NK-92 (cell line): ENCODE results near the gene BANF2.
"Not testable (repeated sequence)": the region's sequence is repeated elsewhere in the genome, so short reads cannot be mapped to it uniquely, and the experiment has no call there.

ENCODE experiments used
- DNase-seq: peaks from one replicate; lab custom pipeline; 2025; ENCODE audit not compliant: unreplicated experiment; lab: John Stamatoyannopoulos, UW

The BANF2 gene

GRCh38 chr20:17761604-17762003, 61.8 kb downstream of the BANF2 start:
- DNase-seq: no peak

- DNase-seq: no peak
These were observed 62.6 kb downstream of the BANF2 start for GRCh38 chr20:17762243-17762872.

- DNase-seq: no peak
These were observed 63.2 kb downstream of the BANF2 start for GRCh38 chr20:17762873-17763557.

- no peak for DNase-seq
These were observed 65.3 kb downstream of the BANF2 start for GRCh38 chr20:17765017-17765416.

GRCh38 chr20:17765584-17765983, 65.8 kb downstream of the BANF2 start:
- no peak for DNase-seq

GRCh38 chr20:17766226-17766625, 66.5 kb downstream of the BANF2 start:
- DNase-seq: no peak

GRCh38 chr20:17767624-17768023, 67.9 kb downstream of the BANF2 start:
- DNase-seq: no peak

- DNase-seq: no peak
These were observed 68.5 kb downstream of the BANF2 start for GRCh38 chr20:17768271-17768670.

- not testable (repeated sequence) for DNase-seq
These were observed 70.0 kb downstream of the BANF2 start for GRCh38 chr20:17769716-17770115.

- DNase-seq: no peak
These were observed 71.6 kb downstream of the BANF2 start for GRCh38 chr20:17771206-17772004.

- DNase-seq: no peak
These were observed 72.2 kb downstream of the BANF2 start for GRCh38 chr20:17772005-17772343.

GRCh38 chr20:17773619-17774018, 73.9 kb downstream of the BANF2 start:
- DNase-seq: no peak

- no peak for DNase-seq
These were observed 75.8 kb downstream of the BANF2 start for GRCh38 chr20:17775600-17775999.

- no peak for DNase-seq
These were observed 76.8 kb downstream of the BANF2 start for GRCh38 chr20:17776551-17776950.

GRCh38 chr20:17779011-17779410, 79.2 kb downstream of the BANF2 start:
- DNase-seq: not testable (repeated sequence)

GRCh38 chr20:17782768-17783167, 83.0 kb downstream of the BANF2 start:
- no peak for DNase-seq

- DNase-seq: no peak
These were observed 83.9 kb downstream of the BANF2 start for GRCh38 chr20:17783671-17784070.

- DNase-seq: no peak
These were observed 85.2 kb downstream of the BANF2 start for GRCh38 chr20:17785007-17785406.
